Measurements from ENCODE around the gene TBC1D1.
"Not testable (repeated sequence)": the region's sequence is repeated elsewhere in the genome, so short reads cannot be mapped to it uniquely, and the experiment has no call there.

The TBC1D1 gene

DNA sequence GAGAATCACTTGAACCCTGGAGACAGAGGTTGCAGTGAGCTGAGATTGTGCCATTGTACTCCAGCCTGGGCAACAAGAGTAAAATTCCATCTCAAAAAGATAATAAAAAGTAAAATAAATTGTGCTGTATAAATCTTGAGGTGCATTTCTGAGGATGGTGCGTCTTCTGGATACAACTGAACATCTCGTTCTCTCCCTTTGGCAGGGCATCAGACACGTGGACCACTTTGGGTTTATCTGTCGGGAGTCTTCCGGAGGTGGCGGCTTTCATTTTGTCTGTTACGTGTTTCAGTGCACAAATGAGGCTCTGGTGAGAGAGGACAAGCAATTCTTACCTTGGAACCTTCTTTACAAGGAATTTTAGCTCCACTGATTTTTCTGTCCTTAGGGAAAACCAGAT is 129.5 kb downstream of the TBC1D1 start:
- no peak for DNase-seq

DNA sequence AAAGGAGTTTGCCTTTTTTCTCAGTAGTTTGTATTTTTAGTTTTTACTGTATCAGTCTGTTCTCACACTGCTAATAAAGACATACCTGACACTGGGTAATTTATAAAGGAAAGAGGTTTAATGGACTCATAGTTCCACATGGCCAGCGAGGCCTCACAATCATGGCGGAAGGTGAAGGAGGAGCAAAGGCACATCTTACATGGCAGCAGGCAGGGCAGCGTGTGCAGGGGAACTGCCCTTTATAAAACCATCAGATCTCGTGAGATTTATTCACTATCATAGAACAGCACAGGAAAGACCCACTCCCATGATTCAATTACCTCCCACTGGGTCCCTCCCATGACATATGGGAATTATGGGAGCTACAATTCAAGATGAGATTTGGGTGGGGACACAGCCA is 130.1 kb downstream of the TBC1D1 start:
- DNase-seq, result not testable (repeated sequence)

DNA sequence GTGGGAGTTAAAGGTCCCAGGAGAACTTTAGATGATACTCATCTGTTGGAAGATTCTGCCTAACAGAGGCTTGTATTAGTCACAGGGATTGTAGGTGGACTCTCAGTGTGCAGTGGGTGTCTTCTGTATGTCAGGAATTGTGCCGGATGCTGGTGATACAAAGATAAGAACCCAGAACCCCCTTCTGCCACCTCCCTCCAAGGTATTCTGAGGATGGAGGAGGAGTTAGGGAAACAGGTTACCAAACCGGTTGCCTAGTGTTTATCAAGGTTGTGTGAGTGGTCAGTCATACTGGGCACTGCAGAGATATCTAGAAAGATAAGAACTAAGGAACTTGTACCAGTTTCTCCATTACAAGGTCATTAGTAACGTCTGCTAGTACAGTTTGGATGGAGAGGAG is 130.9 kb downstream of the TBC1D1 start:
- no peak for DNase-seq

DNA sequence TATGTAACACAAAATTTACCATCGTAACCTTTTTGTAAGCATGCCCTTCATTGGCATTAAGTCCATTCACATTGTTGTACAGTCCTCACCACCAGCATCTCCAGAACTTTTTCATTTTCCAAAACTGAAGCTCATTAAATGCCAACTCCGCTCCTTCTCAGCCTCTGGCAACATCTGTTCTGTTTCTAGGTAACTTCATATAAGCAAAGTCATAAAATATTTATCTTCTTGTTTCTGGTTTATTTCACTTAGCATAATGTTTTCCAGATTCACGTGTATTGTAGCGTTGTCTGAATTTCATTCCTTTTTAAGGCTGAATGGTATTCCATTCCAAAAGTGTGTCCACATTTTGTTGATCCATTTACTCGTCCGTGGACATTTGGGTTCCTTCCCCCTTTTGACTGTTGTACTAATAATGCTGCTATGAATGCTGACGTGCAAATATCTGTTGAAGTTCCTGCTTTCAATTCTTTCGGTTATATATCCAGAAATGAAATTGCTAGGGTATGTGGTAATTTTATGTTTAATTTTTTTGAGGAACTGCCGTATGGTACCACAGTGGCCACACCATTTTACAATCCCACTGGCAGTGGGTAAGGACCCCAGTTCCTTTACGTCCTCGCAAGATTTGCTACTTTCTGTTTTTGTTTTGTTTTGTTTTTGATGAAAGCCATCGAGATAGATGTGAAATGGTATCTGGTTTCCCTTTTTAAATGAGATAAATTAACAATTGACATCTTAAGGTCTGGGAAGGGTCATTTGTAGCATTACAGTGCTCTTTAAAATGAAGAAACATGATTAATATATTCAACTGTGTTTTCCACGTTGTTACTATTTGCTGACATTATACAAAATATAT is 132.7 kb downstream of the TBC1D1 start:
- DNase-seq, result no peak

DNA sequence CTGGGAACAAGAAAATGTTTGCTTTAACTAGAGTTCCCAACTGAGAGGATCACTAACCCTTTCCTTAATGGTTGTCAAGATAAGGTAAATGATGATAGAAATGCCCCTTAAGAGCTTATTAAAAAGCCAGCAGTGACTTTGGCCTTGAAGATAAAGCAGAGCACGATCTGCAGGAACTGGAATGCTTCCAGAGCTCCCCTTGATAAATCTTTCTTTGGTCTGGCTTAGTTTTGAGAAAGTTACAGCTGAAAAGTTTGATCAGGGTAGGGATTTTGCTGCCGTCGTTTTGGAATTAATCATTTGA is 133.3 kb downstream of the TBC1D1 start:
- DNase-seq, result no peak

DNA sequence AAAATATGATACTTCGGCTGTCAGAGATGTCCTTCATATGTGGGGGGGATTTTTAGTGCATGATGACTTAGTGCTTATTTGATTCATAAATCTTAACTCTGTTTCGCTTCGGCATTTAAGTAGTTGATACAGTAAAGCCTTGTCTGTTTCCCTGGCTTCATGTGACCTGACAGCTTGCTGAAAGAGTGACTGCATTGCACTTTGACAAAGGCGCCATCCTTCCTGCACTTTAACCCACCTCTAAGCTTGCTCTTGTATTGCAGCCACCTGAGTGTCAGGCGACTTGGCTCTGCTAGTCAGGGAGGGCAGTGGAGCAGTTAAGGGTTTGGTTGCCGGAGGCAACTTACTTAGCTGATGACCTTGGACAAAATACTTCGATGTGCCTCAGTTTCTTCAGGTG is 134.8 kb downstream of the TBC1D1 start:
- no peak for DNase-seq

DNA sequence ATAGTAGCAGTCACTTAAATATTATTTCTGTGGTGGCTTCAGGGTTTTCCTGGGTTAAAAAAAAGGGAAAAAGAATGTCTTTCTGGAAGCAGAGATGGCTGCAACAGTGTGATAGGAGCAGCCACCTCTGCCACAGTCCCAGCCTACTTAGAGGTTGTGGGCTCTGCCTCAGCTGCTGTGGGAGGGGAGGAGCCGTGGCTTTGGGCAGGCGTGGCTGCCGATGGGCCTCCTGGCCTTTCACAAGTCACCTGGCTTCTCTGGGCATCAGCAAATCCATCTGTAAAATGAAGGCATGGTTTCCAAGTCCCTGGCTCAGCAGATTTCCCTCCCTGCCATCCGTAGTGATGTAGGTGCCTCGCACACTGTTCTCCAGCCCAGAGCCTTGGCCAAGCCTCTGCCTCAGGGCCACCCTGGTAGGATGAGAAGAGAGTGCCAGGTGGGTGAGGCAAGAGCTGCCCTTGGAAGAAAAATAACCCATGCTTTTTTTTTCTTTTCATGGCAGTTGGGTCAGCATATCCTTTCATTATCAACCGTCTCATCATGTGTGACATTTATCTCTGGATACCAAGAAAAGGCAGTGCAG is 135.4 kb downstream of the TBC1D1 start:
- no peak for DNase-seq

DNA sequence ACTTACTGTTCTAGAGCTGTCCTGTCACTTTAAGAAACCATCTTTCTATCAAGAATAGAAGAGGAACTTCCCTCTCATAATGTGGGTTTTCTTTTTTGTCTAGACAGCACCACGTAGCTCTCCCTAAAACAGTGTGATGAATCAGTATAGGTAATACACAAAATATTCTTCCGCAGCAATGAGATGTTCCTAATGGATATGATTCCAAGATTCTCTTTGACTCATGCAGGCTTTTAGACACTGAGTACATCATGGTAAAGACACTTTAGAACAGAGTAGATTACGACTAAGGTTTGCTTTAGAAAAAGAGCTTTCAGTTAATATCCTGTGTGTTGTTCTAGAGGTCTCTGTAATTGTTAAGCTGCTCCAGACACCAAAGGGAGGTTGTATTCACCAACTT is 139.1 kb downstream of the TBC1D1 start:
- DNase-seq, result no peak

DNA sequence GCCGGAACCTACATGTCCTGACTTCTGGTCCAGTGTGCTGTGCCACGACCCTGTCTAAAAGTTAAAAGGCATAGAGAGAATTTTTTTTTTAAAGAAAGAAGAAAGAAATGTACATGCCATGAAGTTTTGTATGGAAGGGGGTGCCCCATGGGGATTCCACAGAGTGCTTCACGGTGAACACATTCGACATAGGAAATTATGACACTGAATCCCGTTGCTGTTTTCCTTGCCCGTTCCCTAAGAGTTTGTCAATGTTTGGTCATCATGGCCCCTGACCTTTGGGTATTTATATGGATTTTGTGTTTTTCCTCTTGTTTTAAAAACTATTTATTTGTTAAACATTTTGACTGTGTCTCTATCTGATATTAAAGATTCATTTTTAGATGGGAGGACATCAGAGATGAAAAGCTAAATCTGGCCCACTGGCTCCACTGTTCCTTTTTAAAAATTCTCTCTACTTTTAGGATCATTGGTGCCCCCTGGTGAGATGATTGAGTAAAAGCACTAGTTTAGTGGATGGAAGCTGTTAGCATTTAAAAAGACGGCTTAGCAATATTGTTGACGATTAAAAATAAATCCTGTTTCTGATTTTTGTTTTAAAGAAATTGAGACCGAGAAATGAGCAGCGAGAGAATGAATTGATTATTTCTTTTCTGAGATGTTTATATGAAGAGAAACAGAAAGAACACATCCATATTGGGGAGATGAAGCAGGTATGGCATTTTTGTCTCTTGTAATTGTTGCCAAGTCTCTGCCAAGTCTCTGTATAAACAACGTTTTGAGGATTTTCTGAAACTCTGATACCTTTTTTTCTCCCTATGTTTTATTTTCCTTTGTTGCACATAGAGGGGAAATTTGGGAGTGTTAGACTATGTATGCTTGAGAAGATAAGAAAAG is 144.3 kb downstream of the TBC1D1 start:
- peak; percentile 86 for DNase-seq

DNA sequence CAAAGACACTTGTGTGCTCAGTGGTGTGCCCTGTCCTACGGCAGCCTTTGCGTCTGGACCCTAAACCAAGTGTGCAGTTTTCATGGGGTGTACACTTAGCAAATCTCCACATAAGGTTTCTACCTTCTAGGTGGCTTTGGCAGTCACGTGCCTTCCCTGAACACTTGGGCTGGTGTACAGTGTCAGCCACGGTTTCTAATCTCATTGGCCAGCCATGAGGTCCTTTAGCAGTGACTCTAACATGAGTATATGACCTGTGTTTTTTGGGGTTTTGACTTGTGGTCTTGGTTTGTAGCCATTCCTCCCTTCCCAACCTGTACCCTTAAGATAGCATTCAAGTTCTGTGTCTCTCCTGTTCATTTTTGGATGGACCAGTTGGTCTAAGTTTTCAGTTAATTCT is 145.7 kb downstream of the TBC1D1 start:
- no peak for DNase-seq

DNA sequence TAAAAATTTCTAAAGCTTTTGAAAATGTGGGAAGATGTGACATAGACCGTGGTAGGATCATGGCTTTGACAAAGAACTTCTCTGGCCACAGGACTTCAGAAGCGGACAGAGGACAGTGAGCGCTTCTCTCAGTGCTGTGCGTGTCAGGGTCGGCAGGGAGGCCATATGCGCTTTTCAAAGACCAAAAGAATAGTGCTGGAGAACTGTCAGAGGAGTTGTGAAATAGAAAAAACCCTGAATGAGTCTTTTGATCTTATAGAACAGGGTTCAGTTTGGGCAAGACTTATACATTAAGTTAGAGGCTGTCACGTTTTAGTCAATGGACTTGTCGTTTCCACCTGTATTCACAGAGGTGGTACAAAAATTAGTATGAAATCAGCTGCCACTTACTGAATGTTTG is 146.7 kb downstream of the TBC1D1 start:
- no peak for DNase-seq

DNA sequence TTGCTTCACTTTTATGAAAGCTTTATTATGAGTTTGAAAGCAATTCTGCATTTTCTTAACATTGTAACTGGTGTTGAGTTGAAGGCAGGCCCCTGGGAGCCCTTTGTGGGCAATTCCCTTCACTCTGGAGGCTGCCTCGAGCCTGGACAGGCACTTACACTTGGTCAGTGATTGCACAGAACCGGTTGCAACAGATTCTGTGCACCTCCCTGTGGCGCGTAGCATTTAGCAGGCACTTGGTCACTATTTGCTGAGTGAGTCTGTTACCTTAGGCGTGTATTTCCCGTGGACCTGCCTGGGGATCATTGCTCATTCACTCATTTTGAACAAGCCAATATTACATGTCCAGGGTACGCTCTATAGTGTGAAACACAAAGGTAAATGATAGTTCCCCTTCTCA is 149.7 kb downstream of the TBC1D1 start:
- peak; percentile 59 for DNase-seq

DNA sequence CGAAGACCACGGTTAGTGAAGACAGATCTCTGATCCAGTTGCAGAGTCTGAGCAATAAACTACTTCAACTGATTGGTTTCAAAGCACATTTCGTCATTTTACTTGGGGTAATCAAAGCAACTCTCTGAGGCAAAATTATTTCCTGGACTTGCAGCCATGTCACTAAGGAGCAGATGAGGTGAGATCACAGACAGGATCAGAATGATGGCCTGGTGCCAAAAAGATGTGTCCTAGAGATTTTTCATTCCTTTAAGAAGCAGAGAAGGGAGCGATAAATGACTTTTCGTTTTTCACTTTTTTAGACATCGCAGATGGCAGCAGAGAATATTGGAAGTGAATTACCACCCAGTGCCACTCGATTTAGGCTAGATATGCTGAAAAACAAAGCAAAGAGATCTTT is 153.2 kb downstream of the TBC1D1 start:
- DNase-seq, result no peak

DNA sequence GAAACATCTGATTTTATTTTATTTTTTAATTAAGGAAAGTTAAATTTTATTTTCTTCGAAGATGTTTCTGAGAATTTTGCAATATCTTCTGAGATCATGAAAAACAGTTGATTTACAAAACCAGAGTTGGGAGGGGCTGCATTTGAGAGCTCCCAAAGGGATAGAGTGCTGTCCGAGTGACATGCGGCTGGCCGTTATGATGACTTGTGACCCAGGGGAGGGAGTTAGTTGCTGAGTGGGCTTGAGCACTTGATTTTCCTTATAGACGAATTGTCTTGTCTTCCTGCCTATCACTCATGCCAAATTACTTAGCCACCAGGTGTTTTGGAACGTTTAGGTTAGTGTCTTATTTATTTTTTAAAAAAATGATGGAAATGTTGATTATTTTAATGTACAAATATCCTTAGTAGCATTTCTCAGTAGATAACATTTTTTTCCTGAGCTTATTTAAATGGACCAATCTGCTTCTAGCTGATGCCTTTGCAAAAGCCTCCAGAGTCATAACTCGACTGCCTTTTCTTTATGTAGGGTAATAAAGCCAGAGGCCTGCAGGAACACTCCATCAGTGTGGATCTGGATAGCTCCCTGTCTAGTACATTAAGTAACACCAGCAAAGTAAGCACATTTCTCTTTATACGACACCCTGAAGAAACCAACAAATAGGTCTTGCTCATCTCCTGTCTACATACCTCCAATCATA is 154.6 kb downstream of the TBC1D1 start:
- DNase-seq, result no peak

DNA sequence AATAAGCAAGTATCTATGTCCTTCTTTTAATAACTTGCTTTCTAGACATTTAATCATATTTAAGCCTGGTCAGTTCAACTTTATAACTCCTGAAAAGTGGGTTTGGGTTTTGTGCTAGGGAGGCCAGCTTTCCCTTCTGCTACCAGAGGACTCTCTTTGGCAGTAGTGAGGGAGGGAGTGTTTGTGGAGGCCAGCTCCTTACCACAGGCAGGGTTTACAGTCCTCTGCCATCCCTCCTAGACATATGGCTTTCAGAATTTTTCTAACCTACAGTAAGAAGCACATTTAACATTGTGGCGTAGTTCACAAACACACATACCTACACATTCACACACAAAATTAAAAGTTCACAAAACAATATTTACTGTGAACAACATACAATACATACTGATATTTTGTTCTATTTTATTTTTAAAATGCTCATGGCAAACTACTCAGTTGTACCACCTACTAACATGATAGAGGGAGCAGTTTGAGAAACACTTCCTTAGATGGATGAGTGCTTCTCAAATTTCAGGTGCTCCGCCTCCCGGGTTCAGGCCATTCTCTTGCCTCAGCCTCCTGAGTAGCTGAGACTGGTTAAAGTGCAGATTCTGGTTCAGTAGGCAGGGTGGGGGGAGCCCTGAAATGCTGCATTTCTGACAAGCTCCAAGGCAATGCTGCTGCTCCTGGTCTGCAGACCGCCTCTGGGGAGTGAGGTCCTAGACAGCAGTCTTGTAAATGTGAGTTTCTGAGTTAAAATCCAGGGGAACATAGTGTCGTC is 156.0 kb downstream of the TBC1D1 start:
- peak; percentile 18 for DNase-seq

DNA sequence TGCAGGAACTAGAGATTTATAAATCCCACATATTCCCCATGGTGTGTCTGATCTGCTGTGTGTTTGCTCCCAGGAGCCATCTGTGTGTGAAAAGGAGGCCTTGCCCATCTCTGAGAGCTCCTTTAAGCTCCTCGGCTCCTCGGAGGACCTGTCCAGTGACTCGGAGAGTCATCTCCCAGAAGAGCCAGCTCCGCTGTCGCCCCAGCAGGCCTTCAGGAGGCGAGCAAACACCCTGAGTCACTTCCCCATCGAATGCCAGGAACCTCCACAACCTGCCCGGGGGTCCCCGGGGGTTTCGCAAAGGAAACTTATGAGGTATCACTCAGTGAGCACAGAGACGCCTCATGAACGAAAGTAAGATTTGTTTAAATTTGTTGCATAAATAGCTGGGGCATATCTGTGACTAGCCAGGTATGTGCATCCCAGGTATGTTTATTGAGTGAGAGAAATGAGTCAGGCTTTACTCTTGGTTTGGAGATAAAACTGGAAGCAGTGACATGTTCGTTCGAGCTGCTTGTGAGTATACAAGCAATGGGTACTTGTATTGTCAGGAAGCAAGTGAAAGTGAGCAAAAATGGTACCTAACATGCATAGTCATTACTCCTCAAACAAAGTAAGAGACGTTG is 158.8 kb downstream of the TBC1D1 start:
- no peak for DNase-seq

DNA sequence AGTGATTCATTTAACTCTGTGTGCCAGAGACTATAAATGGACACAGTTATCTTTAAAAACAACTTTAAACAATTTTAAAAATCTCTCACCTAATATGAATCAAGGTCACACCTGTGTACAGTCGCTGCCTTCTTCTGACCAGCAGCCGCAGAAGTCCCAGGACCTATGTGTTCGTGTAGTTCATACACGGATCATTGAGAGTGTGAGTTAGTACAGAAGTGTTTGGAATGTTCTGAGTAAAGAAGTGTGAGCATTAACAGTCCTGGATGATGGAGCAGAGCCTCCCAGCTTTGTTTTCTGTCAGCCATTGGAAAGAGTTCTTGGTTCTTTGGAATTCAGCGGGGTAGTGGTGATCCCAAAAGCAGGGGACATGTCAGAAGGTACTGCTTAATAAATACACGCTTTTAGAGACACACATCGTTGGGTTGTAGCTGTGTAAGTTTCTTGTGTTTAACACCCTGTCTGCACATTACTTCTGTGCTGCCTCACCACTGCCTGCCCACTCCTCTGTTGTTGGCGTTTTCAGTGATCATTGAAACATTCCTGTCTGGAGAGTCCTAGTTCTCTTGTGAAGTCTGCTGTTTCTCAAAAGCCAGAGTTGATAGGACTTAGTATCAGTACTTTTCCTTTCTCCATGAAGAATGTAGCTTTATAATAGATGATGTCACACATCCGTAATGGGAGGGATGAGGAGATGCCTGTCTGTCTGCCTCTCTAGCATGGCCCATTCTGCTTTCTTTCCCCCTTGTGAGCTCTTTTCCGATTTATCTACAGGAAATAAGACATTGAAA is 159.9 kb downstream of the TBC1D1 start:
- DNase-seq, result no peak

DNA sequence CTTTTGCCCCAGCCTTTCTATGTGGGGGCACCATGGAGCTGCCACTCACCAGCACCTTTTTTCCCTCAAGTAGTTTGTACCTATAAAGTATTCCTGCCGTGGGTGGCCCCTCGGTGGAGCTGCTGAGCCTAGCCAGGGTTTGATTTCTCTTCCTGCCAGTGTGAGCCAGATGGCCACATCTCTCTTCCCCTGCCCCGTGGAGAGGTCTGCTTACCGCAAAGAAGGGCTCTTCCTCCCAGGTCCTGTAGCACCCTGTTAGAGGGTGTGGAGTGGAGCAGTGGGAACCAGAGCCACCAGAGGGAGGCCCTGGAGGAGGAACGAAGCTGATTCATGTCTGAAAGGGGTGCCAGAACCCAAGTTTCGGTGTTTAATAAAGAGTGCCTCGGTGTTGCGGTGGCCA is 164.7 kb downstream of the TBC1D1 start:
- no peak for DNase-seq

DNA sequence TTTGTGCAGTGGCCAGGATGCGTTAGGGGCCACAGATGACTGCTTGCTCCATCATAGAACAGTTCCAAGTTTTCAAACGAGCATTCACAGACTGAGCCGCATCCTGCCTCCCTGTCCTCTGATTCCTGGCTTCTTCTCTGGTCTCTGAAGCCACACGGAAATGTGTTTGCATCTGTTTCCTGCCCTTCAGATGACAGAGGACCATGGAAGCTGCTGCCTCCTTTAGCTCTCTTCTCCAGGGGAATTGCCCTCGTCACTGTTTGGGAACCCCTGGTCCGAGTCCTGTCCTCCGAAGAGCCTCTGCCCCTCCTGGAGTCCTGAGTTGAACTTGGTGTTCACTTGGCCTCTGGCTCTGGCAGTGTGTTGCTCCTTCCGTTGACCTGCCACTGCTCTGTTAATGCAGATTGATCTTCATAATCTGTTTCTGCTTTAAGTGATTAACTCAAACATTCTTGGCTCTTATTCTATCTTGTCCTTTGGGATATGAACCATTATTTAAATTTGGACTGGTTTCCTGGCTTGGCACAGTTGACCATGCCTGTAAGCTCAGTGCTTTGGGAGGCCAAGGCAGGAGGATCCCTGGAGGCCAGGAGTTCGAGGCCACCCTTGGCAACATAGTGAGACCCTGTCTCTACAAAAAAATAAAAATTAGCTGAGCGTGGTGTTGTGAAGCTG is 165.3 kb downstream of the TBC1D1 start:
- DNase-seq, result no peak

DNA sequence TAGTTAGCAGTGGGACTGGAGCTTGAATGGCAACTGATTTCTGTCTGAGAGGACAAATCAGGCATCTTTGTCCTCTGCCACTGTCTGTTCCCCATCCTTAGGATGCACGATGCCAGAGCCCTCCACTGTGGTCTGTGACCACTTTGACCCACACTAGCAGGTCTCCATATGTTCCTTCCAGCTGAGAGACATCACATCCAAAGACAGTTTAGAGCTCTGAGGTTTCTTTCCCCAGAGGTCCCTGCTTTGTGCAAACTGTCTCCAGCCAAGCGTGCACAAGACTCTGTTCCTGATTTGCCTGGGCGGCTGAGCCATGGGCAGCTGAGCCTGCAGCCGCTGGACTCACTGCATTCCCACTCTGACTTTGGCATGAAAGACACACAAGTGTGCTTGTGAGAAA is 167.3 kb downstream of the TBC1D1 start:
- no peak for DNase-seq
